A549 (cell line): ENCODE results near the gene HBA1.

Experiments
- CBX2 ChIP-seq: fragments of 200-600 bp; sonication (generic); IDR thresholded peaks from 2 replicates; pipeline ENCODE4 v1.6.1; 2016; ENCODE audit warnings: low read depth, mild to moderate bottlenecking, borderline replicate concordance
- CTCF ChIP-seq: fragments of >200 bp; sonication (Bioruptor Twin); formaldehyde crosslinking; IDR thresholded peaks from 3 replicates; pipeline ENCODE4 v1.5.1; 2016
- KDM1A ChIP-seq: fragments of 200-600 bp; sonication (generic); IDR thresholded peaks from 2 replicates; pipeline ENCODE4 v1.6.1; 2016; ENCODE audit warnings: low read depth, mild to moderate bottlenecking
- NFE2L2 ChIP-seq: fragments of 150-350 bp; conservative IDR thresholded peaks from 2 replicates; pipeline ENCODE4 v1.6.1; 2014; ENCODE audit warnings: low read length
- POLR2A ChIP-seq: IDR thresholded peaks from 2 replicates; pipeline ENCODE4 v1.6.1; 2012; ENCODE audit warnings: mild to moderate bottlenecking, low read length
- RAD21 ChIP-seq, 2 experiments: fragments of >200 bp in 1 of 2; sonication (Bioruptor Twin) in 1 of 2; formaldehyde crosslinking in 1 of 2; IDR thresholded peaks in 1 of 2; conservative IDR thresholded peaks in 1 of 2; 2 replicates in 1 of 2; 3 replicates in 1 of 2; pipeline ENCODE4 v1.6.1; 2012 to 2018; ENCODE audit warnings: inconsistent platforms in 1 of 2

DNA sequence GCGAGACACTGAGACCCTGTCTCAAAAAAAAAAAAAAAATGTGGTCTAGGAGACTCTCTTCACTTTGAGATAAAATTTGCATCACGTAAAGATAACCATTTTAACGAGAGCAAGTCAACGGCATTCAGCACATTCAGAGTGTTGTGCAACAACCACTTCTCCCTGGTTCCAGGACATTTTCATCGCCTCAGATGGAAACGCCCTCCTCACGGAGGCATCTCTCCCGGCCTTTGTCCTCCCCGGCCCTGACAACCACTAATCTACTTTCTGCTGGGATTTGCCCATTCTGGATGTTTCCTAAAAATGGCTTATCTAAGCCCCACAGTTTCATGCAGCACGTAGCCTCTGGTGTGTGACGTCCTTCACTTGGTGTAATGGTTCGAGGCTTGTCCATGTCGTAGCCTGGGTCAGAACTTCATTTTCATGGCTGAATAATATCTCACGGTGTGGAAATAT lies 31.7 kb upstream of the HBA1 start:
- no peak for TF ChIP-seq KDM1A
- TF ChIP-seq CTCF, result no peak
- no peak for TF ChIP-seq POLR2A
- no peak for TF ChIP-seq CBX2
- TF ChIP-seq NFE2L2, result no peak
- no peak for TF ChIP-seq RAD21 (conservative IDR thresholded peaks at IDR 0.05 in 1 of 2, IDR thresholded peaks at IDR 0.05 in 1 of 2)
